K562 (cell line): Measurements from ENCODE around the gene MYL6B. TPM values are rescaled to one million over a fixed set of nuclear protein-coding genes. Genes with fewer than 3 reads are reported as not detected.

Experiments used
- ATAC-seq: fragments of 200-7000 bp; cut with Tn5 transposase; 3 replicates; pipeline ENCODE4 v1.9.1; 2020; ENCODE audit warnings: moderate library complexity
- BruUV-seq: library from RNA; stranded (reverse); fragments of 400-500 nt; replicated peaks from 2 replicates; lab custom pipeline; 2021; lab: Mats Ljungman, UMichigan
- CTCF ChIA-PET: fragments of 300-600 bp; formaldehyde crosslinking; extraction: SDS; loops from one replicate; lab custom pipeline; 2021; ENCODE audit warnings: low intra/inter-chr PET ratio; lab: Yijun Ruan, JAX
- POLR2A ChIA-PET: fragments of 300-600, 350-650 bp; sonication (Branson Sonifier 250); formaldehyde crosslinking; extraction: SDS; loops from one replicate; lab custom pipeline; 2021; ENCODE audit warnings: antibody characterized with exemption, inconsistent platforms; lab: Yijun Ruan, JAX
- DNase-seq, 4 experiments: peaks; one replicate each; pipeline versions ENCODE4 v3.0.0 to v3.0.0-alpha.2; 2011 to 2018; ENCODE audit warnings: low spot score in 3 of 4, mixed read lengths in 3 of 4; ENCODE audit errors: extremely low read depth in 1 of 4
- FAIRE-seq: peaks from 2 replicates; lab custom pipeline; 2011; peaks lifted over from hg19 to GRCh38; lab: Jason Lieb, UNC
- H2AFZ ChIP-seq: 2 replicates; pipeline ENCODE4 v1.6.0; 2011; ENCODE audit warnings: low read depth, low read length, control low read depth, inconsistent platforms
- H3K27ac ChIP-seq: fragments of 200-600 bp; 3 replicates; pipeline ENCODE4 v1.8.0; 2011; ENCODE audit warnings: low read depth, mild to moderate bottlenecking, control low read depth, inconsistent platforms, low read length, moderate library complexity, mixed read lengths; ENCODE audit errors: extremely low read depth
- H3K27me3 ChIP-seq, 2 experiments: fragments of 300-600 bp in 1 of 2; 2 replicates in 1 of 2; 3 replicates in 1 of 2; pipeline versions ENCODE4 v1.6.0 to v1.8.0; 2011; ENCODE audit warnings: inconsistent platforms in 2 of 2, low read length in 2 of 2, mild to moderate bottlenecking in 1 of 2, mixed read lengths in 1 of 2, moderate library complexity in 1 of 2; ENCODE audit not compliant: control insufficient read depth in 2 of 2, insufficient read depth in 2 of 2
- H3K36me3 ChIP-seq: fragments of 300-600 bp; 3 replicates; pipeline ENCODE4 v1.8.0; 2011; ENCODE audit warnings: mild to moderate bottlenecking, low read length, inconsistent platforms; ENCODE audit not compliant: control insufficient read depth, insufficient read depth
- H3K4me1 ChIP-seq, 2 experiments: fragments of 200-600 bp in 1 of 2; replicated peaks in 1 of 2; 2 replicates in 1 of 2; 3 replicates in 1 of 2; pipeline versions ENCODE4 v1.5.1 to v1.8.0; 2011; ENCODE audit warnings: inconsistent platforms in 2 of 2, low read length in 2 of 2, mild to moderate bottlenecking in 1 of 2, mixed read lengths in 1 of 2, moderate library complexity in 1 of 2; ENCODE audit not compliant: control insufficient read depth in 2 of 2, insufficient read depth in 2 of 2
- H3K4me2 ChIP-seq: 2 replicates; pipeline ENCODE4 v1.6.1; 2011; ENCODE audit warnings: low read length, control low read depth, inconsistent platforms, mixed read lengths; ENCODE audit not compliant: insufficient read depth
- H3K4me3 ChIP-seq: fragments of 200-600 bp; sonication (generic), shearing (Covaris generic); 2 replicates; pipeline ENCODE4 v1.5.1; 2016; ENCODE audit warnings: control low read depth, inconsistent platforms
- H3K79me2 ChIP-seq: fragments of 200-600 bp; 3 replicates; pipeline ENCODE4 v1.8.0; 2011; ENCODE audit warnings: low read length, inconsistent platforms; ENCODE audit not compliant: control insufficient read depth, insufficient read depth
- H3K9ac ChIP-seq, 2 experiments: 2 replicates each; pipeline versions ENCODE4 v1.6.0 to v1.6.1; 2011; ENCODE audit warnings: low read depth in 2 of 2, low read length in 2 of 2, control low read depth in 1 of 2, inconsistent platforms in 1 of 2, mild to moderate bottlenecking in 1 of 2, mixed read lengths in 1 of 2; ENCODE audit not compliant: insufficient read depth in 1 of 2
- H3K9me1 ChIP-seq: one replicate; pipeline ENCODE4 v1.6.0; 2011; ENCODE audit warnings: inconsistent platforms, mild to moderate bottlenecking, low read length, moderate library complexity; ENCODE audit not compliant: control insufficient read depth, insufficient read depth
- H3K9me3 ChIP-seq: replicated peaks from 2 replicates; pipeline ENCODE4 v1.5.1; 2011; ENCODE audit warnings: low read depth, low read length, inconsistent platforms; ENCODE audit not compliant: control insufficient read depth, insufficient read depth
- H4K20me1 ChIP-seq: replicated peaks from 2 replicates; pipeline ENCODE4 v1.6.1; 2011; ENCODE audit warnings: low read length, inconsistent platforms, mixed read lengths; ENCODE audit not compliant: control insufficient read depth, insufficient read depth
- BMI1 ChIP-seq: fragments of 150-350 bp; IDR thresholded peaks from 2 replicates; pipeline ENCODE4 v1.6.1; 2014; ENCODE audit warnings: low read length
- CCNT2 ChIP-seq: IDR thresholded peaks from 2 replicates; pipeline ENCODE4 v1.6.1; 2011; ENCODE audit warnings: borderline replicate concordance, low read depth, mild to moderate bottlenecking, moderate library complexity, mixed read lengths, low read length; ENCODE audit not compliant: insufficient read length; ENCODE audit errors: extremely low read depth
- CXXC5 ChIP-seq: fragments of 250-450 bp; sonication (Bioruptor Pico); IDR thresholded peaks from 2 replicates; pipeline ENCODE4 v1.8.0; 2022; ENCODE audit warnings: inconsistent platforms, mild to moderate bottlenecking, moderate library complexity
- ELF1 ChIP-seq: fragments of 200-800 bp; sonication (Bioruptor generic); IDR thresholded peaks from 2 replicates; pipeline ENCODE4 v1.6.1; 2016; ENCODE audit warnings: missing genetic modification characterization, missing compliant biosample characterization
- ELF2 ChIP-seq: fragments of 250-450 bp; sonication (Bioruptor Pico); IDR thresholded peaks from 2 replicates; pipeline ENCODE4 v1.5.0; 2021; ENCODE audit warnings: mild to moderate bottlenecking
- ESRRB ChIP-seq: fragments of 250-450 bp; sonication (Bioruptor Pico); IDR thresholded peaks from 2 replicates; pipeline ENCODE4 v1.5.0; 2020; ENCODE audit warnings: mild to moderate bottlenecking, moderate library complexity, borderline replicate concordance
- GTF2E2 ChIP-seq: fragments of 200-800 bp; sonication (Bioruptor generic); IDR thresholded peaks from 2 replicates; pipeline ENCODE4 v1.6.1; 2016; ENCODE audit warnings: missing genetic modification characterization, missing compliant biosample characterization
- LARP7 ChIP-seq: fragments of 450-650 bp; IDR thresholded peaks from 2 replicates; pipeline ENCODE4 v1.6.1; 2016
- PHB ChIP-seq: fragments of 250-450 bp; sonication (Bioruptor Pico); IDR thresholded peaks from 2 replicates; pipeline ENCODE4 v1.5.0; 2021
- RBFOX2 ChIP-seq: fragments of 200-400 bp; formaldehyde crosslinking; IDR thresholded peaks from 2 replicates; pipeline ENCODE4 v1.6.1; 2017; ENCODE audit warnings: low read depth, mild to moderate bottlenecking, low read length, moderate library complexity
- RCOR1 ChIP-seq, 2 experiments: IDR thresholded peaks; 2 replicates each; pipeline ENCODE4 v1.6.1; 2012; ENCODE audit warnings: low read depth in 2 of 2, low read length in 2 of 2, borderline replicate concordance in 1 of 2, improper control_type of control experiment in 1 of 2
- RFX1 ChIP-seq: fragments of 450-650 bp; IDR thresholded peaks from 2 replicates; pipeline ENCODE4 v1.6.1; 2016; ENCODE audit warnings: mild to moderate bottlenecking, moderate library complexity
- XRCC3 ChIP-seq: fragments of 450-650 bp; IDR thresholded peaks from 2 replicates; pipeline ENCODE4 v1.6.1; 2017; ENCODE audit warnings: mild to moderate bottlenecking, moderate library complexity
- YBX1 ChIP-seq: fragments of 450-650 bp; IDR thresholded peaks from 2 replicates; pipeline ENCODE4 v1.7.1; 2016; ENCODE audit warnings: mild to moderate bottlenecking
- ZNF165 ChIP-seq: fragments of 250-450 bp; sonication (Bioruptor Pico); IDR thresholded peaks from 2 replicates; pipeline ENCODE4 v1.4.0; 2020; ENCODE audit warnings: borderline replicate concordance
- ZNF354B ChIP-seq: fragments of 250-450 bp; sonication (Bioruptor Pico); IDR thresholded peaks from 2 replicates; pipeline ENCODE4 v1.4.0; 2020
- WGBS: fragments of 100-300 bp; shearing (Covaris generic); methylation state at CpG from one replicate; pipeline ENCODE4 v1.1.6; 2016; ENCODE audit warnings: low coverage, mixed read lengths; ENCODE audit not compliant: insufficient coverage; ENCODE audit errors: missing lambda C conversion rate; 5-methylcytosine and 5-hydroxymethylcytosine counted together
- in situ Hi-C: fragments of 300-500 bp; cut with MboI; formaldehyde crosslinking; loops from 4 replicates; pipeline ENCODE4 v1.15.0; 2018; ENCODE audit warnings: inconsistent platforms, mixed read lengths
- intact Hi-C: fragments of 100-400 bp; cut with micrococcal nuclease; formaldehyde crosslinking; loops from 2 replicates; pipeline ENCODE4 v1.14.2; 2022
- polyA plus RNA-seq, 8 experiments: library from polyadenylated mRNA; depleted of rRNA in 4 of 8; stranded (reverse) in 5 of 8; unstranded in 3 of 8; fragments of >200 nt; fragmentation: Nextera tagmentation in 2 of 8; fragmentation: Illumina TruSeq in 1 of 8; extraction: Ambion mirVana in 2 of 8; extraction: Trizol in 1 of 8; gene quantifications; 2 replicates each; pipeline versions ENCODE4 v1.2.1 to v1.2.3, GENCODE V29; 2011 to 2014; ENCODE audit warnings: inconsistent platforms in 1 of 8, missing spikeins in 1 of 8
- total RNA-seq, 7 experiments: library from RNA; depleted of rRNA in 6 of 7; stranded (reverse); fragments of >200 nt in 6 of 7; fragmentation: Illumina TruSeq in 2 of 7; extraction: Trizol in 2 of 7; gene quantifications; 2 replicates each; pipeline versions ENCODE4 v1.2.1 to v1.2.3, GENCODE V29; 2011 to 2021; ENCODE audit warnings: low replicate concordance in 1 of 7
- TF ChIP-seq, protein P1 (sequence below): fragments of 250-450 bp; sonication (Bioruptor Pico); IDR thresholded peaks from 2 replicates; pipeline ENCODE4 v1.9.0; 2021; ENCODE audit warnings: mild to moderate bottlenecking
- TF ChIP-seq, protein P2 (sequence below): fragments of 450-650 bp; IDR thresholded peaks from 2 replicates; pipeline ENCODE4 v1.6.1; 2016
- TF ChIP-seq, protein P3 (sequence below), 2 experiments: fragments of 450-650 bp in 1 of 2; sonication (generic) in 1 of 2; formaldehyde crosslinking in 1 of 2; IDR thresholded peaks in 1 of 2; conservative IDR thresholded peaks in 1 of 2; 2 replicates each; pipeline versions ENCODE4 v1.6.1 to v1.8.1; 2016 to 2023; ENCODE audit warnings: mild to moderate bottlenecking in 2 of 2, moderate library complexity in 2 of 2, inconsistent platforms in 1 of 2, missing genetic modification reagents in 1 of 2

The MYL6B gene
- total and polyA plus RNA-seq, 9 of the 15 experiments (the other 6 are each of a cell fraction or from before 2014, with no cell fraction given): 42.8 to 77.3 (median 68.6) TPM

DNA sequence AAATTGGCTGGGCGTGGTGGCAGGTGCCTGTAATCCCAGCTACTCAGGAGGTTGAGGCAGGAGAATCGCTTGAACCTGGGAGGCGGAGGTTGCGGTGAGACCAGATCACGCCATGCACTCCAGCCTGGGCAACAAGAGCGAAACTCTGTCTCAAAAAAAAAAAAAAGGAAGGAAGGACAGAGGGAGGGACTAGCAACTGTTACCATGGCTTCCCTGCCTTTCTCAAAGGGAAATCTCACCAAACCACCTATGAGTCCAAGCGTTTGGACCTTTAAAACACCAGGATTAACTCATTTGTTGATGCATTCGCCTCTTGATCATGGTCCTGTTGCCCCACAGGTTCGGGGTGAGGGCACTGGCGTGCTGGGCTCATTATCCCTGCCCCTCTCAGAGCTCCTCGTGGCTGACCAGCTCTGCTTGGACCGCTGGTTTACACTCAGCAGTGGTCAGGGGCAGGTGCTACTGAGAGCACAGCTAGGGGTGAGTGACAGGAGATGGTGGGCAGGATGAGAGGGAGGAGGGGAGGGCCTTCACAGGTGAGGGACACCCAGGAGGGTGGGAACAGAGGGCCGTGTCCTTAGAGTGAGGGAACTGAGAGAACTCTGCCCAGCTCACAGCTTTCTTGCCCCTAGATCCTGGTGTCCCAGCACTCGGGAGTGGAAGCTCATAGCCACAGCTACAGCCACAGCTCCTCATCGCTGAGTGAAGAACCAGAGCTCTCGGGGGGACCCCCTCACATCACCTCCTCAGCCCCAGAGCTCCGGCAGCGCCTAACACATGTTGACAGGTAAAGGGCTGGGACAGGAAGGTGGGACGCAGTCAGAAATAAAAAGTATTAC, 10.2 kb upstream of the MYL6B start:
- H3K27me3 ChIP-seq: no peaks in the 10 kb centered on the region
- DNase-seq: no peak
- H4K20me1 ChIP-seq: 0 out of 2 replicates have a peak, but pooled peaks cover 3% of the 10 kb centered on the region
- peaks cover 78% of the 10 kb centered on the region for H3K36me3 ChIP-seq
- H3K79me2 ChIP-seq: no peaks in the 10 kb centered on the region
- WGBS: 91% methylated on average over 14 of the region's 19 CpGs
- in situ Hi-C loops (no loop called here), intact Hi-C loops (no loop called here)
- H3K4me3 ChIP-seq: no peak overlapping the region
- FAIRE-seq: no peak
- peak overlapping the region in 1 of 2 experiments; percentile 43; a peak in 1 of 4 replicates for H3K9ac ChIP-seq
- peaks cover 2 to 4% of the 10 kb centered on the region in 2 experiments; a peak in 2 of 5 replicates for H3K4me1 ChIP-seq
- BruUV-seq: no TSS peak
- no peaks in the 10 kb centered on the region for H3K9me1 ChIP-seq
- no peak overlapping the region for H2AFZ ChIP-seq
- H3K27ac ChIP-seq: no peak overlapping the region
- POLR2A ChIA-PET: interaction anchor here (0.7 to 2.0 kb wide), 8 partner anchors 8 to 24 kb away, joined by 3 to 10 read pairs (median 3); partner anchors contain the start of genes MYL6B and ZC3H10
- H3K9me3 ChIP-seq: no peaks in the 10 kb centered on the region
- no peak overlapping the region for H3K4me2 ChIP-seq
- no peak for ATAC-seq
- CTCF ChIA-PET: no interaction called here
- TF ChIP-seq RBFOX2: peak; percentile 69
- no peak for TF ChIP-seq ZNF165 (CRISPR knock-in tag)
- no peak for TF ChIP-seq ELF2 (CRISPR knock-in tag)
- no peak for TF ChIP-seq CCNT2
- TF ChIP-seq ELF1: no peak
- TF ChIP-seq GTF2E2: no peak
- no peak for TF ChIP-seq LARP7
- no peak for TF ChIP-seq PHB (CRISPR knock-in tag)
- TF ChIP-seq BMI1: no peak
- TF ChIP-seq CXXC5 (CRISPR knock-in tag): no peak
- TF ChIP-seq, protein P1, sequence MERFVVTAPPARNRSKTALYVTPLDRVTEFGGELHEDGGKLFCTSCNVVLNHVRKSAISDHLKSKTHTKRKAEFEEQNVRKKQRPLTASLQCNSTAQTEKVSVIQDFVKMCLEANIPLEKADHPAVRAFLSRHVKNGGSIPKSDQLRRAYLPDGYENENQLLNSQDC: no peak
- TF ChIP-seq, protein P2, sequence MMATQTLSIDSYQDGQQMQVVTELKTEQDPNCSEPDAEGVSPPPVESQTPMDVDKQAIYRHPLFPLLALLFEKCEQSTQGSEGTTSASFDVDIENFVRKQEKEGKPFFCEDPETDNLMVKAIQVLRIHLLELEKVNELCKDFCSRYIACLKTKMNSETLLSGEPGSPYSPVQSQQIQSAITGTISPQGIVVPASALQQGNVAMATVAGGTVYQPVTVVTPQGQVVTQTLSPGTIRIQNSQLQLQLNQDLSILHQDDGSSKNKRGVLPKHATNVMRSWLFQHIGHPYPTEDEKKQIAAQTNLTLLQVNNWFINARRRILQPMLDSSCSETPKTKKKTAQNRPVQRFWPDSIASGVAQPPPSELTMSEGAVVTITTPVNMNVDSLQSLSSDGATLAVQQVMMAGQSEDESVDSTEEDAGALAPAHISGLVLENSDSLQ: 0 out of 2 replicates have a peak, but pooled peaks have one; percentile 16
- TF ChIP-seq, protein P3, sequence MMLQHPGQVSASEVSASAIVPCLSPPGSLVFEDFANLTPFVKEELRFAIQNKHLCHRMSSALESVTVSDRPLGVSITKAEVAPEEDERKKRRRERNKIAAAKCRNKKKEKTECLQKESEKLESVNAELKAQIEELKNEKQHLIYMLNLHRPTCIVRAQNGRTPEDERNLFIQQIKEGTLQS (IDR thresholded peaks at IDR 0.05): no peak
- TF ChIP-seq, protein P3 (CRISPR knock-in tag; conservative IDR thresholded peaks at IDR 0.05): no peak
- no peak for TF ChIP-seq YBX1
- no peak for TF ChIP-seq ZNF354B (CRISPR knock-in tag)
- no peak for TF ChIP-seq RCOR1 (IDR thresholded peaks at IDR 0.05; ENCODE audit: borderline replicate concordance in 1 of 2, low read depth in 2 of 2, low read length in 2 of 2)
- peak; percentile 19; the same call in 1 of the 2 replicates for TF ChIP-seq RFX1
- no peak for TF ChIP-seq ESRRB (CRISPR knock-in tag)
- no peak for TF ChIP-seq XRCC3
